ENCODE measurements around the gene GIPR. TPM values are rescaled to one million over a fixed set of nuclear protein-coding genes. Genes with fewer than 3 reads are reported as not detected.
"Not testable (repeated sequence)": the region's sequence is repeated elsewhere in the genome, so short reads cannot be mapped to it uniquely, and the experiment has no call there.

The GIPR gene
- total and polyA plus RNA-seq, 2 donors, result 0.14 to 1.6 TPM

DNA sequence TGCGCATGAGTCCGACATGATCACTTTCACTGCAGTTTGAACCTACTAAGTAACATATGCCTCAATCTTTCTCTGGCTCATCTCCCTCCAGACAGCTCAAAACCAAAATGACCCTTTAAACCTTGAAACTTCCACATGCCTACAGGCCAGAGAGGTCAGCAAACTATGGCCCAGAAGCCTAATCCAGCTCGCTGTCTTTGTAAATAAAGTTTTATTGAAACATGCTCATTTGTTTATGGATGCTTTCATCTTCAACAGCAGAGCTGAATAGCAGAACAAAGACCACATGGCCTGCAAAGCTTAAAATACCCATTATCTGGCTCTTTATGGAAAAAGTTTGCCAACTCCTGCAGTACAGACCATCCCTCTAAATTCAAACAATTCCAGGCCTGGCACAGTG lies 47.1 kb downstream of the GIPR start:
- no peaks in the 10 kb centered on the region for H3K27me3 ChIP-seq (ENCODE audit: control insufficient read depth in 2 of 2, insufficient read depth in 1 of 2, low read length in 1 of 2)
- no peak for DNase-seq (ENCODE audit: low read depth in 6 of 9, low spot score in 9 of 9)
- peaks cover 19 to 25% of the 10 kb centered on the region in 2 donors for H3K36me3 ChIP-seq (ENCODE audit: control insufficient read depth in 2 of 2, insufficient read depth in 2 of 2, low read length in 1 of 2)
- H3K27ac ChIP-seq (ENCODE audit: low read depth in 1 of 2, low read length in 1 of 2), result no peak overlapping the region
- H3K4me1 ChIP-seq (ENCODE audit: control insufficient read depth in 2 of 2, insufficient read depth in 2 of 2, low read length in 2 of 2), result peaks cover 14 to 19% of the 10 kb centered on the region in 2 donors
- H3K9me3 ChIP-seq (ENCODE audit: control insufficient read depth in 2 of 2, insufficient read depth in 1 of 2, low read length in 1 of 2), result no peaks in the 10 kb centered on the region
- H3K4me3 ChIP-seq (ENCODE audit: low read length in 2 of 2), result no peak overlapping the region
- WGBS, result 99% methylated on average over 3 of the region's 3 CpGs

DNA sequence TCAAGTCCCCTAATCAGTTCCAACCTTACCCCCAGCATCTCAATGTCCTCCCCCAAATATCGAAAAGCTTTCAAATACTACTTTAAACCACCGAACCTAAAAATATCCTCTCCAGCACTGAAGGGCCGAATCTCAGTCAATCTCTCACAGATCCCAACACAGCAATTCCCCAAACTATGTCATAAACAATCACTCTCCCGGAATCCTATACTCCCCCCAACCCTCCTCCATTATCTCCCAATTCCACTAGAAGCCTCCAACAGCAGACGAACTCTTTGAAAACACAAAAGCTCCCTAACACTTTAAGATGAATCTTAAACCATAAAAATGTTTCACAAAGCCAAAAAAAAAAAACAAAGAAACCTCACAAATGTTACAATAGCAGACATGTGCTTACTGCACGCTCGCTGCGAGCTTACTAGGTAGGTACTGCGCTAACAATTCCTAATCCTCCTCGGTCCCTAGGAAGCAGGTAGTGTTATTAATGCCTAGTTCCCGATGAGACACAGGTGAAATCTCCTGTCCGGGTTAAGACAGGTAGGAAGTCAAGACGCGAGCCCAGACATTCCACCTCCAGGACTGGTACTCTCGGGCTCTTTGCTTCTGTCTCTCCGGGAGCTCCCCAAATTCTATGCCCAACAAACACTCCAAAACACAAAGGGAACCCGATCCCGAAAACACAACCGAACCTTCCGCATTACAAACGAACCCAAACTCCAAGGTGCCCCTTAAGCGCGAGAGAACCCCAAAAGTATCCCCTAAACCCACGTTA lies 48.5 kb downstream of the GIPR start:
- Histone ChIP-seq H3K4me1 (ENCODE audit: control insufficient read depth in 2 of 2, insufficient read depth in 2 of 2, low read length in 2 of 2) (peaks cover 14 to 19% of the 10 kb centered on the region in 2 donors), H3K9me3 (ENCODE audit: control insufficient read depth in 2 of 2, insufficient read depth in 1 of 2, low read length in 1 of 2) (no peaks in the 10 kb centered on the region), H3K36me3 (ENCODE audit: control insufficient read depth in 2 of 2, insufficient read depth in 2 of 2, low read length in 1 of 2) (peaks cover 13 to 23% of the 10 kb centered on the region in 2 donors), H3K27ac (ENCODE audit: low read depth in 1 of 2, low read length in 1 of 2) (peak overlapping the region; percentile 72 to 74), H3K27me3 (ENCODE audit: control insufficient read depth in 2 of 2, insufficient read depth in 1 of 2, low read length in 1 of 2) (no peaks in the 10 kb centered on the region), H3K4me3 (ENCODE audit: low read length in 2 of 2) (peak overlapping the region; percentile 73 to 78)
- WGBS, result 5% methylated on average over 24 of the region's 24 CpGs
- peak in 3 of 9 donors; percentile 21 to 41 (median 40) for DNase-seq (ENCODE audit: low read depth in 6 of 9, low spot score in 9 of 9)

DNA sequence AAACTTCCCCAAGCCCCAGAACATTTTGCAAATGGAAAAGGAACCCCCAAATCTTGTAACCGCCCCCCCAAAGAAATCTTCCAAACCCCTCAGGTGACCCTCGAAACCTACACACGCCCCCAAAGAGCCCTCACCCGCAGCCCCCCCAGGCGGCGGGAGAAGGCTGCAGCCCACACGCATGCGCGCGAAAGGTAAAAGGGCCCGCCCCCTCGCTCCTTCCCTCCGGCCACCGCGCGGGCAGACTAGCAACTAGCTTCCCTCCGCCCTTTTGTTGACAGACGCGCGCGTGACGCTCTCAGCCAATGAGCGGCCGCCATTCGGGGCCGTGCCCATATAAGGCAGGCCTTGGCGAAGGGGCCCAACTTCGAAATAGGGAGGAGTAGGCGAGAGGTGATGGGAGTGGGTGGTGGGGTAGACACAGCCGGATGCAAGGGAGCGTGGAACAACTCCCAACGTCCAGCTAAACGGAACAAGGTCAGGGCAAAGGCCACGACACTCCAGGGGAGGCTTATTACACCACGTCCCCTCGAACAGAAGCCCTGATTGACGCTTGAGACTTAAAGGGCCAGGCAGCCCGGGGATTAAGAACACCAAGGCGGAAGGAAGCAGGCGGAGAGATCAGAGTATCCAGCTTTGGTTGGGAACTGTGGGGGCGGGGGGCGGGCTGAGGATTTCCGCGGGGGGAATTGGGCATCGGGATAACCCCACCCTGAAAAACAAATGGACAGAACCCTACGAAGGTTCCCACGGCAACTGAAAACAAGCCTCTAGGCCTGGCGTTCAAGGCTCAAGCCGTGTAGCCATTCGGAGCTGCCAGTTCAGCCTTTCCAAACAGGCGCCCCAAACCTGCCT lies 49.3 kb downstream of the GIPR start:
- WGBS, result 2% methylated on average over 51 of the region's 51 CpGs
- H3K9me3 ChIP-seq (ENCODE audit: control insufficient read depth in 2 of 2, insufficient read depth in 1 of 2, low read length in 1 of 2), result no peaks in the 10 kb centered on the region
- peaks cover 14 to 19% of the 10 kb centered on the region in 2 donors for H3K4me1 ChIP-seq (ENCODE audit: control insufficient read depth in 2 of 2, insufficient read depth in 2 of 2, low read length in 2 of 2)
- H3K36me3 ChIP-seq (ENCODE audit: control insufficient read depth in 2 of 2, insufficient read depth in 2 of 2, low read length in 1 of 2), result peaks cover 9 to 21% of the 10 kb centered on the region in 2 donors
- peak overlapping the region; percentile 73 to 78 for H3K4me3 ChIP-seq (ENCODE audit: low read length in 2 of 2)
- no peaks in the 10 kb centered on the region for H3K27me3 ChIP-seq (ENCODE audit: control insufficient read depth in 2 of 2, insufficient read depth in 1 of 2, low read length in 1 of 2)
- H3K27ac ChIP-seq (ENCODE audit: low read depth in 1 of 2, low read length in 1 of 2), result peak overlapping the region; percentile 92 to 93
- peak; percentile 92 to 99 (median 98) for DNase-seq (ENCODE audit: low read depth in 6 of 9, low spot score in 9 of 9)

DNA sequence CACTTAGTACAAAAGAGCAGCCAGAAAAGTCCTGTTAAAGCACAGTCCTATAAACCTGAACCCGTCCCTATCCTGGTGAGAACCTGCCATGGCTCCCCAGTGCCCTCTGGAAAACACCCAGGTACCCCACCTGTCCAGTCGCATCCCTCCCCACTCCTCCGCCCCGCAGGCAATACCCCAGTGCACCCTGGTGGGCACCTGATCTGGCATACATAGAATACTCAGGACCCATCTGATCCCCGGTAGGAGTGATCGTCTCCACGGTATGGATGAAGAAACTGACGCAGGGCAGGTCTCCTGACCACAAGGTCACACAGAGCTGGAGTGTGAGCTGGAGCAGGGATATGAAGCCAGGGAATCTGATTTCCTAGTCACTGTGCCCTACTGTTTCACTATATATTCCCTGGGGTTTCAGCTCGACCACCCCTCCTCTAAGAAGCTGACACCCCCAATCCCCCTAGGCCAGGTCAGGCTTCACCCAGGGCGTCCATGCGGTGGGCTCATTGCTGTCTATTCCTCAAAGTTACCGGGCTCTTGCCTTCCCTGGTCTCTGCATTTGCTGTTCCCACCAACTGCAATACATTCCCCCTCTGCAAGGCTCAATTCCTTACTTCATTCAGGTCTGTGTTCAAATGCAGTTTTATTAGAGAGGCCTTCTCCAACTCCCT lies 50.1 kb downstream of the GIPR start:
- DNase-seq (ENCODE audit: low read depth in 6 of 9, low spot score in 9 of 9), result no peak
- peaks cover 14 to 19% of the 10 kb centered on the region in 2 donors for H3K4me1 ChIP-seq (ENCODE audit: control insufficient read depth in 2 of 2, insufficient read depth in 2 of 2, low read length in 2 of 2)
- H3K4me3 ChIP-seq (ENCODE audit: low read length in 2 of 2), result peak overlapping the region; percentile 60 to 78
- peaks cover 7 to 17% of the 10 kb centered on the region in 2 donors for H3K36me3 ChIP-seq (ENCODE audit: control insufficient read depth in 2 of 2, insufficient read depth in 2 of 2, low read length in 1 of 2)
- peak overlapping the region; percentile 92 to 93 for H3K27ac ChIP-seq (ENCODE audit: low read depth in 1 of 2, low read length in 1 of 2)
- no peaks in the 10 kb centered on the region for H3K9me3 ChIP-seq (ENCODE audit: control insufficient read depth in 2 of 2, insufficient read depth in 1 of 2, low read length in 1 of 2)
- H3K27me3 ChIP-seq (ENCODE audit: control insufficient read depth in 2 of 2, insufficient read depth in 1 of 2, low read length in 1 of 2), result no peaks in the 10 kb centered on the region
- 89% methylated on average over 12 of the region's 12 CpGs for WGBS

- not testable (repeated sequence) for H3K27me3 ChIP-seq (ENCODE audit: control insufficient read depth in 2 of 2, insufficient read depth in 1 of 2, low read length in 1 of 2); H3K9me3 ChIP-seq (ENCODE audit: control insufficient read depth in 2 of 2, insufficient read depth in 1 of 2, low read length in 1 of 2); H3K27ac ChIP-seq (ENCODE audit: low read depth in 1 of 2, low read length in 1 of 2); H3K4me3 ChIP-seq (ENCODE audit: low read length in 2 of 2); DNase-seq (ENCODE audit: low read depth in 6 of 9, low spot score in 9 of 9)
- Histone ChIP-seq H3K36me3 (ENCODE audit: control insufficient read depth in 2 of 2, insufficient read depth in 2 of 2, low read length in 1 of 2) (peaks cover 12 to 20% of the 10 kb centered on the region in 2 donors), H3K4me1 (ENCODE audit: control insufficient read depth in 2 of 2, insufficient read depth in 2 of 2, low read length in 2 of 2) (peaks cover 14 to 19% of the 10 kb centered on the region in 2 donors)
- 99% methylated on average over 11 of the region's 11 CpGs for WGBS
Measured at GRCh38 chr19:45720065-45720464, 52.0 kb downstream of the GIPR start.

GRCh38 chr19:45728683-45729082 lies 60.7 kb downstream of the GIPR start:
- H3K4me1 ChIP-seq (ENCODE audit: control insufficient read depth in 2 of 2, insufficient read depth in 2 of 2, low read length in 2 of 2), result peaks cover 8 to 14% of the 10 kb centered on the region in 2 donors
- H3K9me3 ChIP-seq (ENCODE audit: control insufficient read depth in 2 of 2, insufficient read depth in 1 of 2, low read length in 1 of 2); H3K4me3 ChIP-seq (ENCODE audit: low read length in 2 of 2); H3K27ac ChIP-seq (ENCODE audit: low read depth in 1 of 2, low read length in 1 of 2); H3K27me3 ChIP-seq (ENCODE audit: control insufficient read depth in 2 of 2, insufficient read depth in 1 of 2, low read length in 1 of 2); H3K36me3 ChIP-seq (ENCODE audit: control insufficient read depth in 2 of 2, insufficient read depth in 2 of 2, low read length in 1 of 2); DNase-seq (ENCODE audit: low read depth in 6 of 9, low spot score in 9 of 9): not testable (repeated sequence)
- whole genome bisulfite sequencing, result 98% methylated on average over 18 of the region's 18 CpGs

- H3K9me3 ChIP-seq (ENCODE audit: control insufficient read depth in 2 of 2, insufficient read depth in 1 of 2, low read length in 1 of 2), result no peaks in the 10 kb centered on the region
- peaks cover 8 to 14% of the 10 kb centered on the region in 2 donors for H3K4me1 ChIP-seq (ENCODE audit: control insufficient read depth in 2 of 2, insufficient read depth in 2 of 2, low read length in 2 of 2)
- 35% methylated on average over 10 of the region's 10 CpGs for WGBS
- H3K27me3 ChIP-seq (ENCODE audit: control insufficient read depth in 2 of 2, insufficient read depth in 1 of 2, low read length in 1 of 2), result no peaks in the 10 kb centered on the region
- DNase-seq (ENCODE audit: low read depth in 6 of 9, low spot score in 9 of 9), result no peak
- H3K27ac ChIP-seq (ENCODE audit: low read depth in 1 of 2, low read length in 1 of 2), result no peak overlapping the region
- H3K4me3 ChIP-seq (ENCODE audit: low read length in 2 of 2), result peak overlapping the region; percentile 80 to 87
- H3K36me3 ChIP-seq (ENCODE audit: control insufficient read depth in 2 of 2, insufficient read depth in 2 of 2, low read length in 1 of 2), result peaks cover 0 to 2% of the 10 kb centered on the region in 2 donors
Measured at GRCh38 chr19:45729800-45730290, 61.8 kb downstream of the GIPR start.

DNA sequence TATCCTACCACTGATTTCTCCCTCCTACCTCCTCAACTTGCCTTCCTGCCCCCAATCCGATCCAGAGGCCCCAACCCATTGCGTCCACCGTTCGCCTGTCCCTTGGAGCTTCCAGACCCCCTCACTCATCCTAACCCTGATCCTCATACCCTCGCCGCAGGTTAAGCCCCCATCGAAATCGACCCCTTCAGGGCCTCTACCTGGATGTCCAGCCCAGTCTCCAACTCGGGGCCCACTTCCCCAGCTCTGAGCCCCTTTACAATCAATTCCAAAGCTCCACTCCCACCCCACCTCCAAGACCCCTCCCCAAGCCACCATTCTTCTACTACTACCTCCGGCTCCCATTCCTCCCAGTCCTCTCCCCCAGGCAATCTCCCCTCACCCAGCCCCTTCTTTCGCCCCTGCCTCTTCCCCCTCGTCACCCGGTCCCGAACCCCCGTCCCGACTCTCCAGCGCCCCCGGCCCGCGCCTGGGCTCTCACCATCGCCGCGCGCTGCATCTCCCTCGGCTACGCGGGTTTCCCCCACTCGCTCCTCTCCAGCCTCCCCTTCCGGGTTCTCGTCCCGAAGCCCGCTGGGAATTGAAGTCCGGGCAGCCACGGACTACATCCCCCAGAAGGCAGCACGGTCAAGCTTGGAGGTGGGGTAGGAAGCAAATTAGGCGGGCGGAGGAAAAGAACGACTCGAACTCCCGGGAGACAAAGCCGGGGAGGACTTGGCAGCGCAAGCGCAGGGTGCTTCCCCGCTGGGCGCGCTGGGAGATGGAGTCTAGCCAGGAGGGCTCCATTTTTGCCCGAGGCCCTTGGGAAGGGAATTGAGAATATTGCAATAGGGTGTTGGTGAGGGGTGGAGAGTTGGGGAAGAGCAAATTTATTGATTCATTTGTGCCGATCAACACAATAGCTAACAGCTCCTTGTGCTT lies 62.6 kb downstream of the GIPR start, which contains the start of gene FBXO46:
Gene FBXO46, minus strand, starts transcription at position 529 of the 921 bp plus-strand sequence. CDS start 17,401 bp downstream, outside the sequence.
- Histone ChIP-seq H3K9me3 (ENCODE audit: control insufficient read depth in 2 of 2, insufficient read depth in 1 of 2, low read length in 1 of 2) (no peaks in the 10 kb centered on the region), H3K27me3 (ENCODE audit: control insufficient read depth in 2 of 2, insufficient read depth in 1 of 2, low read length in 1 of 2) (no peaks in the 10 kb centered on the region), H3K27ac (ENCODE audit: low read depth in 1 of 2, low read length in 1 of 2) (peak within 1 kb of the TSS; percentile 9 to 45), H3K4me3 (ENCODE audit: low read length in 2 of 2) (peak within 1 kb of the TSS; percentile 80 to 87), H3K36me3 (ENCODE audit: control insufficient read depth in 2 of 2, insufficient read depth in 2 of 2, low read length in 1 of 2) (no peaks in the 10 kb centered on the region), H3K4me1 (ENCODE audit: control insufficient read depth in 2 of 2, insufficient read depth in 2 of 2, low read length in 2 of 2) (peaks cover 8 to 14% of the 10 kb centered on the region in 2 donors)
- 2% methylated on average over 48 of the region's 48 CpGs for WGBS
- DNase-seq (ENCODE audit: low read depth in 6 of 9, low spot score in 9 of 9), result peak; percentile 81 to 98 (median 93)

All from thymus (tissue), 11 donors.